ENCODE measurements around the gene PCK2.

PCK2 gene

DNA sequence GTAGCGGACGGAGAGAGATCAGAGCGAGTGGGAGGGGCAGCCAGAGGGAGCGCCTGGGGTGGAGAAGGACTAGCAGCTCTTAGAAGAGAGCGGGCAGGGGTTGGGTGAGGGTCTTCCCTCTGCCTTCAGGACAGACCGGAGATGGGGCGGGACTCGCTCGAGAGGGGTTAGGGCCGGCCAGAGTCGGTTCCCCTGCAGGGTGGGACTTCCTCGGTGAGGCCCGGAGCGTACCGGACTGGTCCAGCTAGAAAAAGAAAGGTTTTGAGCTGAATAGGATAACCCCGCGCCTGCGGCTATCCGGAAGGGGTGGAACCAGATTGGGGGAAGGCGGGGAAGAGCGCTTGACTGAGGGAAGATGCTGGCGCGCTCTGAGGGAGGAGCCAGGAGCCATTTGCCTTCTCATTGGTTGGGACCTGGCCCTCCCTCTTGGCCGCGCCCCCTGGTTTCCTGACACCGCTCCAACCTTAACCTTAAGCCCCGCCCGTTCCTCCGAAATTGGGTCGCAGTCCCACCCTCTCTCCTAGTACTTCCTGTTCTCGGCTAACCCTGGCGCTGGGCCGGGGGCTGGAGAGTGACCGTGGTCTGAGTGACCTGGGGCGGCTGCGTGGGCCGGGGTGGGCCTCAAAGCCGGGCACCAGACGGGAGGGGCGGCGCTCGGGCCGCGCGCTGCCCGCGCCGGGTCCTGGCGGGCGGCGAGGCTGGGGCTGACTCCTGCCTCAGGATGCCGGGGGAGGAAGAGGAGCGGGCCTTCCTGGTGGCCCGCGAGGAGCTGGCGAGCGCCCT lies 53.1 kb downstream of the PCK2 start, which contains the start of gene RNF31:
Gene RNF31, plus strand, starts transcription at position 521 of the 783 bp plus-strand sequence. Its CDS starts 201 bp downstream, at position 722.
- H3K27ac ChIP-seq = peak within 1 kb of the TSS; percentile 77 to 98
- TF ChIP-seq, protein P1, sequence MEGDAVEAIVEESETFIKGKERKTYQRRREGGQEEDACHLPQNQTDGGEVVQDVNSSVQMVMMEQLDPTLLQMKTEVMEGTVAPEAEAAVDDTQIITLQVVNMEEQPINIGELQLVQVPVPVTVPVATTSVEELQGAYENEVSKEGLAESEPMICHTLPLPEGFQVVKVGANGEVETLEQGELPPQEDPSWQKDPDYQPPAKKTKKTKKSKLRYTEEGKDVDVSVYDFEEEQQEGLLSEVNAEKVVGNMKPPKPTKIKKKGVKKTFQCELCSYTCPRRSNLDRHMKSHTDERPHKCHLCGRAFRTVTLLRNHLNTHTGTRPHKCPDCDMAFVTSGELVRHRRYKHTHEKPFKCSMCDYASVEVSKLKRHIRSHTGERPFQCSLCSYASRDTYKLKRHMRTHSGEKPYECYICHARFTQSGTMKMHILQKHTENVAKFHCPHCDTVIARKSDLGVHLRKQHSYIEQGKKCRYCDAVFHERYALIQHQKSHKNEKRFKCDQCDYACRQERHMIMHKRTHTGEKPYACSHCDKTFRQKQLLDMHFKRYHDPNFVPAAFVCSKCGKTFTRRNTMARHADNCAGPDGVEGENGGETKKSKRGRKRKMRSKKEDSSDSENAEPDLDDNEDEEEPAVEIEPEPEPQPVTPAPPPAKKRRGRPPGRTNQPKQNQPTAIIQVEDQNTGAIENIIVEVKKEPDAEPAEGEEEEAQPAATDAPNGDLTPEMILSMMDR (IDR thresholded peaks at IDR 0.05) = no peak
- peak within 1 kb of the TSS; percentile 84 for H3K4me3 ChIP-seq
- DNase-seq (ENCODE audit: low spot score) = peak; percentile 98

DNA sequence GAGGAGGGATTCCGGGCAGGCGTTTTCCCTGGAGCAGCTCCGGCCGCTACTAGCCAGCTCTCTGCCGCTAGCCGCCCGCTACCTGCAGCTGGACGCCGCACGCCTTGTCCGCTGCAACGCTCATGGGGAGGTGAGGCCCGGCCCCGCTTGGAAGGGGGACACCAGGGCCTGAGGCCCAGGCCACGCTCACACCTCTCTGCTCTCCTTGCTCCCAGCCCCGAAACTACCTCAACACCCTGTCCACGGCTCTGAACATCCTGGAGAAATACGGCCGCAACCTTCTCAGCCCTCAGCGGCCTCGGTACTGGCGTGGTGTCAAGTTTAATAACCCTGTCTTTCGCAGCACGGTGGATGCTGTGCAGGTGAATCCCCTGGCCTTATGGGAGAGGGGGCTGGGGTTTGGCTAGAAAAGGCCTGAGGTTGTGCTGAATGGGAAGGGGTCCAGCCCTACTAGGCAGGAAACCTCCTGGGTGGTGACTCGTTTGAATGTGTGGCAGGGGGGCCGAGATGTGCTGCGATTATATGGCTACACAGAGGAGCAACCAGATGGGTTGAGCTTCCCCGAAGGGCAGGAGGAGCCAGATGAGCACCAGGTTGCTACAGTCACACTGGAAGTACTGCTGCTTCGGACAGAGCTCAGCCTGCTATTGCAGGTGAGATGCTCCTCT lies 53.8 kb downstream of the PCK2 start:
- H3K27ac ChIP-seq = peak overlapping the region; percentile 77 to 98
- TF ChIP-seq, protein P1 (IDR thresholded peaks at IDR 0.05) = no peak
- DNase-seq (ENCODE audit: low spot score) = no peak
- H3K4me3 ChIP-seq = peak overlapping the region; percentile 84

DNA sequence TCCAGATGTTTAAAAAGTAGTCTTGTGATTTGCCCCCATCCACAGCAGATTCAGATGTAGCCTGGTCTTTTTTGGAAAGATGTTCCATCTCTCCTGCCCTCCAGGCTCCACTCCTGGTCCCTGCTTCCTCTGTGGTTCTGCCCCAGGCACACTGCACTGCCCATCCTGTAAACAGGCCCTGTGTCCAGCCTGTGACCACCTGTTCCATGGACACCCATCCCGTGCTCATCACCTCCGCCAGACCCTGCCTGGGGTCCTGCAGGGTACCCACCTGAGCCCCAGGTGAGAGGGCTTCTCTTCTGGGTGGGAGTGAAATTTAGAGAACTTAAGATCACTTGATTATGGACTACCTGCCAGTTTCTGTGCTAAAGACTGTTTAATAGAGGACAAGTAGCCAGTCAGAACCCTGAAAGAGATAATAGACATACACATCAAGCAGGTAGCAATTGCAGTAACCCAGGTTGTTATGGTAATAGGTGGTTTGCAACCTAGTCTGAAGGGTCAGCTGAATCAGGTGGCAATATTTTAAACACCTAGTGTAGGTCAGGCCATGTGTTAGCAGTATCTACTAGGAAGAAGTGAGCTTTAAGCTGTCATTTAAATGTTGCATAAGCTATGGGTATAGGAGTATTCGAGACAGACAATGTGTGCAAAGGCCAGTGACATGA lies 55.3 kb downstream of the PCK2 start:
- Histone ChIP-seq H3K4me3 (no peak overlapping the region), H3K27ac (no peak overlapping the region)
- DNase-seq (ENCODE audit: low spot score) = no peak
- TF ChIP-seq, protein P1 (IDR thresholded peaks at IDR 0.05) = no peak

DNA sequence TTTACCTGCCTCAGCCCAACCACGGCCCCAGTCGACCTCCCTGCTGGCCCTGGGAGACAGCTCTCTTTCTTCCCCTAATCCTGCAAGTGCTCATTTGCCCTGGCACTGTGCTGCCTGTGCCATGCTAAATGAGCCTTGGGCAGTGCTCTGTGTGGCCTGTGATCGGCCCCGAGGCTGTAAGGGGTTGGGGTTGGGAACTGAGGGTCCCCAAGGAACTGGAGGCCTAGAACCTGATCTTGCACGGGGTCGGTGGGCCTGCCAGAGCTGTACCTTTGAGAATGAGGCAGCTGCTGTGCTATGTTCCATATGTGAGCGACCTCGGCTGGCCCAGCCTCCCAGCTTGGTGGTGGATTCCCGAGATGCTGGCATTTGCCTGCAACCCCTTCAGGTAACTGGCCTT lies 56.0 kb downstream of the PCK2 start:
- DNase-seq (ENCODE audit: low spot score) = no peak
- TF ChIP-seq, protein P1 (IDR thresholded peaks at IDR 0.05) = no peak
- H3K27ac ChIP-seq = no peak overlapping the region
- no peak overlapping the region for H3K4me3 ChIP-seq

DNA sequence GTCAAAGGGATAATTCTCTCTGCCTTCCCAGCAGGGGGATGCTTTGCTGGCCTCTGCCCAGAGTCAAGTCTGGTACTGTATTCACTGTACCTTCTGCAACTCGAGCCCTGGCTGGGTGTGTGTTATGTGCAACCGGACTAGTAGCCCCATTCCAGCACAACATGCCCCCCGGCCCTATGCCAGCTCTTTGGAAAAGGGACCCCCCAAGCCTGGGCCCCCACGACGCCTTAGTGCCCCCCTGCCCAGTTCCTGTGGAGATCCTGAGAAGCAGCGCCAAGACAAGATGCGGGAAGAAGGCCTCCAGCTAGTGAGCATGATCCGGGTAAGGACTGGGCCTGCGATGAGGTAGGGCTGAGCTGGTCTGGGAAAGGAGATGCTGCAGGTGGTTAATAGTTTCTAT lies 56.5 kb downstream of the PCK2 start:
- DNase-seq (ENCODE audit: low spot score) = no peak
- Histone ChIP-seq H3K27ac (no peak overlapping the region), H3K4me3 (no peak overlapping the region)
- TF ChIP-seq, protein P1 (IDR thresholded peaks at IDR 0.05) = no peak

DNA sequence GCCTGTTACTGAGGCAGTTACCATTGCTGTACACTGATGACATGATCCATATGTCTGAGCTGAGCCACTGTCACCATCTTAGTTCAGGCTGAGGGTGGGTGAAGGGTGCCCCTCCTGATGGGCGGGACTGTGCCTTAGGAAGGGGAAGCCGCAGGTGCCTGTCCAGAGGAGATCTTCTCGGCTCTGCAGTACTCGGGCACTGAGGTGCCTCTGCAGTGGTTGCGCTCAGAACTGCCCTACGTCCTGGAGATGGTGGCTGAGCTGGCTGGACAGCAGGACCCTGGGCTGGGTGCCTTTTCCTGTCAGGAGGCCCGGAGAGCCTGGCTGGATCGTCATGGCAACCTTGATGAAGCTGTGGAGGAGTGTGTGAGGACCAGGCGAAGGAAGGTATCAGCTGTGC lies 56.9 kb downstream of the PCK2 start:
- H3K4me3 ChIP-seq = no peak overlapping the region
- TF ChIP-seq, protein P1 (IDR thresholded peaks at IDR 0.05) = no peak
- DNase-seq (ENCODE audit: low spot score) = no peak
- H3K27ac ChIP-seq = no peak overlapping the region

Data from coronary artery (tissue), 2 donors.